PFSK-1 (cell line): Measurements from ENCODE around the gene PROSER2.

Experiments
- POLR2AphosphoS5 ChIP-seq: IDR thresholded peaks from 2 replicates; pipeline ENCODE4 v1.6.1; 2012; ENCODE audit warnings: low read depth, mild to moderate bottlenecking, control low read depth, low read length, moderate library complexity
- REST ChIP-seq, 2 experiments: IDR thresholded peaks; 2 replicates each; pipeline versions ENCODE4 v1.6.1 to v1.8.0; 2011 to 2012; ENCODE audit warnings: low read depth in 2 of 2, low read length in 2 of 2, control low read depth in 1 of 2, inconsistent platforms in 1 of 2, mild to moderate bottlenecking in 1 of 2, moderate library complexity in 1 of 2; ENCODE audit not compliant: insufficient read depth in 1 of 2

DNA sequence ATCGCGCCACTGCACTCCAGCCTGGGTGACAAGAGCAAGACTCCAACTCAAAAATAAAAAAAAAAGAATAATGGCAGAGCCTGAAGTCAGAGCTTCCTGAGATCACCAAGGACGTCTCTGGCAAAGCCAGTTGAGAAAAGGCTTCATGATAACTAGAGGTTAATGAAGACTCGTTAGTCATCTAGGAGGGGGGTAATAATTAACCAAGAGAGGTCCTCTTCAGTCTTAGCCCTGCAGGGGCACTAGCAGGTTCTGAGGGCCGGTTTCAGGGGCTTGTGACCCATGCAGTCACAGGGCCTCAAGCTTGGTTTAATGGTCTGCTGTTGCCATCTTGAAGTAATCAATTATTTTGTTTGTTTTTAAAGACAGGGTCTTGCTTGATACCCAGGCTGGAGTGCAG is 28.6 kb upstream of the PROSER2 start:
- no peak for TF ChIP-seq REST (IDR thresholded peaks at IDR 0.05; ENCODE audit: insufficient read depth in 1 of 2, low read depth in 2 of 2, low read length in 2 of 2)
- no peak for TF ChIP-seq POLR2AphosphoS5
